Small intestine (tissue), 7 donors: Measurements from ENCODE around the gene ECHDC1. TPM values are rescaled to one million over a fixed set of nuclear protein-coding genes. Genes with fewer than 3 reads are reported as not detected.

Source experiments
- DNase-seq, 2 donors: peaks; one replicate each; pipeline versions ENCODE4 v3.0.0 to v3.0.0-alpha.2; 2013
- FAIRE-seq: peaks from 2 replicates; lab custom pipeline; 2012; peaks lifted over from hg19 to GRCh38; lab: Jason Lieb, UNC
- H3K27ac ChIP-seq, 3 donors: one replicate each; pipeline ENCODE4 v1.5.1; 2013; ENCODE audit warnings: low read length in 2 of 3, mild to moderate bottlenecking in 2 of 3, control low read depth in 1 of 3, inconsistent platforms in 1 of 3, low read depth in 1 of 3, moderate library complexity in 1 of 3
- H3K27me3 ChIP-seq, 3 donors: one replicate each; pipeline ENCODE4 v1.6.1; 2013; ENCODE audit warnings: low read length in 3 of 3, inconsistent platforms in 1 of 3; ENCODE audit not compliant: control insufficient read depth in 3 of 3, insufficient read depth in 3 of 3
- H3K36me3 ChIP-seq, 3 donors: one replicate each; pipeline ENCODE4 v1.6.1; 2013; ENCODE audit warnings: low read length in 3 of 3, inconsistent platforms in 1 of 3, low read depth in 1 of 3, mild to moderate bottlenecking in 1 of 3, moderate library complexity in 1 of 3; ENCODE audit not compliant: control insufficient read depth in 3 of 3, insufficient read depth in 2 of 3
- H3K4me1 ChIP-seq, 3 donors: one replicate each; pipeline ENCODE4 v1.6.1; 2013; ENCODE audit warnings: low read length in 2 of 3, inconsistent platforms in 1 of 3, low read depth in 1 of 3, mild to moderate bottlenecking in 1 of 3, moderate library complexity in 1 of 3; ENCODE audit not compliant: control insufficient read depth in 3 of 3, insufficient read depth in 2 of 3
- H3K4me3 ChIP-seq, 3 donors: one replicate each; pipeline ENCODE4 v1.5.1; 2013; ENCODE audit warnings: low read length in 3 of 3, control low read depth in 1 of 3, inconsistent platforms in 1 of 3, low read depth in 1 of 3, mild to moderate bottlenecking in 1 of 3, moderate library complexity in 1 of 3
- H3K9me3 ChIP-seq, 2 donors: one replicate each; pipeline ENCODE4 v1.6.1; 2013; ENCODE audit warnings: low read depth in 1 of 2, low read length in 1 of 2; ENCODE audit not compliant: control insufficient read depth in 2 of 2, insufficient read depth in 1 of 2
- WGBS, 3 donors: extraction: QIAGEN DNeasy Blood & Tissue Kit; methylation state at CpG; one replicate each; pipeline ENCODE4 v1.1.7; 2013; 5-methylcytosine and 5-hydroxymethylcytosine counted together
- polyA plus RNA-seq, 4 donors: library from polyadenylated mRNA; stranded (reverse) in 3 of 4; unstranded in 1 of 4; fragments of 200-250 nt in 3 of 4; fragments of 120-200 nt in 1 of 4; gene quantifications; one replicate each; pipeline versions ENCODE4 v1.2.1 to v1.2.3, GENCODE V29; 2013
- donor health status: healthy with polysubstance abuse.
- donor health status: control.
- donor health status: control.
- donor health status: Bipolar disorder and iron deficiency.
- donor health status: healthy.

Gene ECHDC1
- polyA plus RNA-seq, 4 donors, result 50.0 to 62.2 (median 60.0) TPM

DNA sequence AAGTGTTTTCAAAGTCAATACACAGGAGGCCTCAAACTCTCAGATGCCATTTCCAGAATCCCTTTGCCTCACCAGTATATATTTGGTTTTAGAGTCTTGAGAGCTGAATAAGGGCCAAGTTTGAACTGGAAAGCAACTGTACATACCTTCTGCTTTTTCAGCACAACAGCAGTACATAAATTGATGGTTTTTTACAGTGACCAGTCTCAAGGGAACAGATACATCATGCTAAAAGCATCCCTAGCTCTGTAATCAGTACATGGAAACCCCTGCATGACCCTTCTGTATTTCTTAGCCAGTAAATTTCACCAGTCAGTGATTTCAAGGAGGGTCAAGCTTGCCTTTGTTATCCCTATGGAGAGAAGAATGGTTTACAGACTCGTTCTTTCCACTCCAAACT, 40.6 kb upstream of the ECHDC1 start:
- FAIRE-seq (no peak), DNase-seq (no peak)
- H3K4me3 ChIP-seq, result no peak overlapping the region
- H3K9me3 ChIP-seq, result no peaks in the 10 kb centered on the region
- WGBS, 3 donors, result 62 to 90% (median 74%) methylated on average over 1 of the region's 1 CpG
- H3K4me1 ChIP-seq, result peaks cover 0 to 6% (median 0%) of the 10 kb centered on the region in 3 donors
- no peaks in the 10 kb centered on the region for H3K36me3 ChIP-seq
- no peaks in the 10 kb centered on the region for H3K27me3 ChIP-seq
- no peak overlapping the region for H3K27ac ChIP-seq

DNA sequence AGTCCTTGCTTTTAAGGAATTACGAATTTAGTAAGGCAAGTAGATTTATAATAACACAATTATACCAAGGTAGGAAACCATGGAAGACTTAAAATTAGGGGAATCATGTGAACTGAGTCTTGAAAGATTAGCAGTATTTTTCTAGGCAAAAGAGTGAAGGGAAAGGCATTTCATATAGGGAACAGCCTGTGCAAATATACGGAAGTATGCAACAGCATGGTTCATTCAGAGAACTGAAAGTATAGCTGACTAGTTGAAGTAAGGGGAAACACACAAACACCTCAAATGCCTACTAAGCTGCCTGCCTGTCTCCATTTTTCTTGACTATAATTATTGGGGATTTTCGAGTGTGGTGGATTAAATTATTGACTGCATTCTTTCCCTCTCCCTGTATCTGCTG, 39.0 kb upstream of the ECHDC1 start:
- Histone ChIP-seq H3K27ac (no peak overlapping the region), H3K4me3 (no peak overlapping the region), H3K4me1 (peaks cover 0 to 3% (median 0%) of the 10 kb centered on the region in 3 donors), H3K27me3 (no peaks in the 10 kb centered on the region), H3K9me3 (peaks cover 0 to 3% of the 10 kb centered on the region in 2 donors), H3K36me3 (no peaks in the 10 kb centered on the region)
- FAIRE-seq (no peak), DNase-seq (no peak)
- WGBS, 3 donors, result 90 to 91% (median 91%) methylated on average over 3 of the region's 3 CpGs

DNA sequence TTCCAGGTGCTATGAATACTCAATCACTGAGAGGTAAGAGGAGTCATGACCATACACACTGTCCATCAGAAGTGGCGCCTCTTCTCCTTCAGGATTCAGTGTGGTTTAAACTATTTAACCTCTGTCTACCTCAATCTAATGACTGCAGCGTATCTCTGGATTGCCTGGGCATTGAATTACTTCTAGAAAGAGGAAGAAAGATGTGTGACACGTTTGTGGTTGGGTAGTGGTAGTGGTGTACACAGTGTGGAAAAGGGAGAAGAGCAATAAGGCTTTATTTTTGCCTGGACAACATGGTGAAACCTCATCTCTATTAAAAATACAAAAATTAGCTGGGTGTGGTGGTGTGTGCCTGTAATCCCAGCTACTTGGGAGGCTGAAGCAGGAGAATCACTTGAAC, 38.0 kb upstream of the ECHDC1 start:
- no peaks in the 10 kb centered on the region for H3K36me3 ChIP-seq
- WGBS, 3 donors, result 80 to 86% (median 85%) methylated on average over 3 of the region's 3 CpGs
- peaks cover 0 to 3% (median 0%) of the 10 kb centered on the region in 3 donors for H3K4me1 ChIP-seq
- H3K9me3 ChIP-seq, result peaks cover 0 to 3% of the 10 kb centered on the region in 2 donors
- H3K27me3 ChIP-seq, result no peaks in the 10 kb centered on the region
- no peak for DNase-seq
- H3K4me3 ChIP-seq, result no peak overlapping the region
- H3K27ac ChIP-seq, result no peak overlapping the region
- FAIRE-seq, result no peak

DNA sequence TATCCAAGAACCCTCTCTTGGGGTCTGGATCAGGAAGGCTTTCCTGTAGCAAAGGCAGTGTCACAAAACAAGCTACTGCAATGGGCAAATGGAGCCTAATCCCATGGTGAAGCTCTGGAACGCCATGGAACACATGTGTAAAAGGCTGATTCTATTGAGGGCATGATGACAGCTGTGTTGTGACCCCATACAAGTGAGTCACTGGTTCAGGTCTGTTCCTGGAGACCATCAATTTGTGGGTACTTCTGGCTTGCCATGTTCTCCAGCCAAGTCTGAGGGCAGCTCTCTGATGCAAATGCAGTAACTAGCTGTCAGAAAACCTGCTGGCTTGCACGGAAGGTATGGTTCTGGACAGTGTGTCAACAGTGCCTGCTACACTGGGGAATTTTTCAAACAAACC, 33.3 kb upstream of the ECHDC1 start:
- Histone ChIP-seq H3K9me3 (peaks cover 0 to 15% of the 10 kb centered on the region in 2 donors), H3K27ac (no peak overlapping the region), H3K27me3 (no peaks in the 10 kb centered on the region), H3K36me3 (no peaks in the 10 kb centered on the region), H3K4me1 (no peaks in the 10 kb centered on the region), H3K4me3 (no peak overlapping the region)
- DNase-seq, result no peak
- no peak for FAIRE-seq
- 72 to 89% (median 86%) methylated on average over 2 of the region's 2 CpGs for WGBS, 3 donors

DNA sequence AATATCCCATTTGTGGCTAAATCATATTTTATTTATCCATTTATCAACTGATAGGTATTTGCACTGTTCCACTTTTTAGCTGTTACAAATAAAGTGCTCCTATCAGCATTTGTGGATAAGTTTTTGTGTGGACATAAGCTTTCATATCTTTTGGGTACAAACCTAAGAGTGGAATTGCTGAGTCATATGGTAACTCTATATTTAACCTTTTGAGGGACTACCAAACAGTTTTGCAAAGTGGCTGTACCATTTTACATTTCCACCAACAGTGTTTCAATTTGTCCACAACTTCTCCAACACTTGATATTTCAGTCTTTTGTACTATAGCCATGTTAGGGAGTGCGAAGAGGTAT, 23.6 kb upstream of the ECHDC1 start:
- Histone ChIP-seq H3K9me3 (peaks cover 0 to 7% of the 10 kb centered on the region in 2 donors), H3K27ac (no peak overlapping the region), H3K4me3 (no peak overlapping the region), H3K4me1 (no peaks in the 10 kb centered on the region), H3K27me3 (no peaks in the 10 kb centered on the region), H3K36me3 (no peaks in the 10 kb centered on the region)
- WGBS, 3 donors, result 87 to 94% (median 94%) methylated on average over 1 of the region's 1 CpG
- FAIRE-seq (no peak), DNase-seq (no peak)

DNA sequence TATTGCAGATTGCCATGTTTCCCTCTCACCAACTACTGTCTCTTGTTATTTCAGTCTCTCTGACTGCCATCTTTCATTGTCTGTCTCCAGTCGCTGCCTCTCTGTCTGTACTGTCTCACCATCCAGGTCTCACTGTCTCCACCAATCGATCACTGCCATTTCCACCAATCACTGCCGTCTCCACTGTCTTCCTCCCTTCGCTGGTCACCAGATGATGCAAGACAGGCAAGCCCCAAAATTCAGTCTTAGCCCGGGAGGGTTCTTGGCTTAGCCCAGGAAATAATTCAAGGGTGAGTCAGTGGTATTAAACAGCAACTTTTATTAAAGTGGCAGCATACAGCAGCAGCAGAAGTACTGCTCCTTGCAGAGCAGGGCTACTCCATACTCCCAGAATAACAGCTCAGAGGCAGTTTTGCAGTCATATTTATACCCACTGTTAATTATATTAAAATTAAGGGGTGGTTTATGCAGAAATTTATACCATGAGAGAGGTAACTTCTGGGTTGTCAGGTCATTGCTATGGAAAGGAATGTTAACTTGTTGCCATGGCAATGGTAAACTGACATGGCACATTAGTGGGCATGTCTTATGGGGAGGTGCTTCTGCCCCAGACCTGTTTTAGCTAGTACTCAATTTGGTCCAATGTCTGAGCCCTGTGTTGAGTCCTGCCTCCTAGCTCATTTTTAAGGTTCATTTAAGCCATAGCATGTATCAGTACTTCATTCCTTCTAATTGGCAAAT, 23.0 kb upstream of the ECHDC1 start:
- H3K4me1 ChIP-seq, result no peaks in the 10 kb centered on the region
- no peaks in the 10 kb centered on the region for H3K36me3 ChIP-seq
- 49 to 58% (median 57%) methylated on average over 5 of the region's 5 CpGs for WGBS, 3 donors
- DNase-seq (no peak), FAIRE-seq (no peak)
- H3K9me3 ChIP-seq, result peaks cover 0 to 7% of the 10 kb centered on the region in 2 donors
- H3K27me3 ChIP-seq, result no peaks in the 10 kb centered on the region
- no peak overlapping the region for H3K4me3 ChIP-seq
- no peak overlapping the region for H3K27ac ChIP-seq

DNA sequence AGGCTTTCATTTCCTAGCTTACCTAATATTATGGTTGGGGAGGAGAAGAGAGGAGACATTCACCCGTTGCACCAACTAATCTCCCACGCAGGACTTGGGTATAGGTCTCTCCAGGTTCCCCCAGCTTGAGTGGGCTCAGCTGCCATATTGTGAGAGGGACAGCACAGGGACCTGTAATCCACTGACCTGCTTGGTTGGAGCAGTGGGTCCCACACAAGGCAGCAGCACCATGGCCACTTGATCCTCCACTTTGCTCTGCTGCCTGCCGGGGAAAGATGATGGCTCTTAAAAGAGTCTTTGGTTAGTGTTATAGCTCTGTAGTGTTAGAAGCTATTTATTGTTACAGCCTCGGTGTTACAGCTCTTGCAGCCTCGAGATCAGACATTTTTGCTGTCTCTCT, 22.5 kb upstream of the ECHDC1 start:
- Histone ChIP-seq H3K27ac (no peak overlapping the region), H3K27me3 (no peaks in the 10 kb centered on the region), H3K36me3 (no peaks in the 10 kb centered on the region), H3K9me3 (peaks cover 0 to 7% of the 10 kb centered on the region in 2 donors), H3K4me3 (no peak overlapping the region), H3K4me1 (no peaks in the 10 kb centered on the region)
- 81 to 95% (median 91%) methylated on average over 5 of the region's 5 CpGs for WGBS, 3 donors
- DNase-seq (no peak), FAIRE-seq (no peak)

DNA sequence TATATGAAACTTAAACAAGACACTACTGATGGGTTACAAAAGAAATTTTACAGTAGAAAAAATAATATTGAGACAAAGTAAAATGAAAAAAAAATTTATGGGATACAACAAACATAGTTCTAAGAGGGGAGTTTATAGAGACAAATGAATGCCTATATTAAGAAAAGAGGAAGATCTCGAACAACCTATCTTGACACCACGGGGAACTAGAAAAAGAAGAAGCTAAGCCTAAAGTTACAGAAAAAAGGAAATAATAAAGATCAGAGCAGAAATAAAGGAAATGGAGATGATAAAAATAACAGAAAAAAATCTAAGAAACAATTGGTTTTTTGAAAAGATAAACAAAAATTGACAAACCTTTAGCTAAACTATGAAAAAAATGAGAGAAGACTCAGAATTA, 9.1 kb upstream of the ECHDC1 start:
- no peak for DNase-seq
- no peaks in the 10 kb centered on the region for H3K27me3 ChIP-seq
- 81 to 93% (median 87%) methylated on average over 2 of the region's 2 CpGs for WGBS, 3 donors
- FAIRE-seq, result no peak
- no peaks in the 10 kb centered on the region for H3K4me1 ChIP-seq
- H3K9me3 ChIP-seq, result peaks cover 0 to 40% of the 10 kb centered on the region in 2 donors
- no peak overlapping the region for H3K27ac ChIP-seq
- H3K36me3 ChIP-seq, result peaks cover 0 to 4% (median 0%) of the 10 kb centered on the region in 3 donors
- H3K4me3 ChIP-seq, result no peak overlapping the region

DNA sequence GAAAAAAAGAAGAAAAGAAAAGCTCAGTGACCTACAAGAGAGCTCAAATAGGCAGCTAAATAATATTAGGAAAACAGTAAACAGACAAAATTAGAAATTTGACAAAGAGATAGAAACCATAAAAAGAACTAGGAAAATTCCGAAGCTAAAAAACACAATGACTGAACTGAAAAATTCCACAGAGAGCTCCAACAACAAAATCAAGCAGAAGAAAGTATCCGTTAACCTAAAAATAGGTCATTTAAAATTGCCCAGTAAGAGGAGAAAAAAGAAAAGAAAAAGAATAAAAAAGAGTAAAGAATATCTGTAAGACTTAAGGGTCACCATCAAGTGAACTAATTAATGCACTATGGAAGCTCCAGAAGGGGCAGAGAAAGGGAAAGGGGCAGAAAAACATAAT, 6.6 kb upstream of the ECHDC1 start:
- no peak for DNase-seq
- H3K4me3 ChIP-seq, result no peak overlapping the region
- no peaks in the 10 kb centered on the region for H3K4me1 ChIP-seq
- 98 to 99% (median 98%) methylated on average over 2 of the region's 2 CpGs for WGBS, 3 donors
- no peak overlapping the region for H3K27ac ChIP-seq
- no peak for FAIRE-seq
- peaks cover 0 to 4% (median 0%) of the 10 kb centered on the region in 3 donors for H3K36me3 ChIP-seq
- peaks cover 0 to 37% of the 10 kb centered on the region in 2 donors for H3K9me3 ChIP-seq
- H3K27me3 ChIP-seq, result no peaks in the 10 kb centered on the region
